AG04449 (cell line): ENCODE measurements around the gene PRDM16.

Experiments used
- CTCF ChIA-PET: fragments of 350-600 bp; formaldehyde crosslinking; extraction: SDS; loops from one replicate; lab custom pipeline; 2021; ENCODE audit warnings: antibody characterized with exemption; lab: Yijun Ruan, JAX
- POLR2A ChIA-PET: fragments of 400-600, 350-600 bp; formaldehyde crosslinking; extraction: SDS; loops from one replicate; lab custom pipeline; 2020; ENCODE audit warnings: antibody characterized with exemption, inconsistent platforms; lab: Yijun Ruan, JAX
- DNase-seq: peaks from one replicate; pipeline ENCODE4 v3.0.0-alpha.2; 2010; ENCODE audit warnings: low read depth, low spot score
- H3K4me3 ChIP-seq: 2 replicates; pipeline ENCODE4 v1.5.1; 2011; ENCODE audit warnings: low read depth, mild to moderate bottlenecking, control low read depth, low read length
- CTCF ChIP-seq: IDR thresholded peaks from one replicate; pipeline ENCODE4 v1.5.1; 2011; ENCODE audit warnings: mild to moderate bottlenecking, moderate library complexity, low read length, control low read depth, inconsistent platforms; ENCODE audit not compliant: insufficient read depth; ENCODE audit errors: missing control alignments

PRDM16 gene

GRCh38 chr1:3125078-3125477 lies 56.1 kb downstream of the PRDM16 start:
- ChIA-PET CTCF (no interaction called here), POLR2A (no interaction called here)
- H3K4me3 ChIP-seq: no peak overlapping the region
- DNase-seq: no peak
- TF ChIP-seq CTCF: no peak

- no peak for TF ChIP-seq CTCF
- no peak for DNase-seq
- H3K4me3 ChIP-seq: no peak overlapping the region
- POLR2A ChIA-PET: no interaction called here
- CTCF ChIA-PET: no interaction called here
Observed at GRCh38 chr1:3125546-3126368, 56.8 kb downstream of the PRDM16 start.

DNA sequence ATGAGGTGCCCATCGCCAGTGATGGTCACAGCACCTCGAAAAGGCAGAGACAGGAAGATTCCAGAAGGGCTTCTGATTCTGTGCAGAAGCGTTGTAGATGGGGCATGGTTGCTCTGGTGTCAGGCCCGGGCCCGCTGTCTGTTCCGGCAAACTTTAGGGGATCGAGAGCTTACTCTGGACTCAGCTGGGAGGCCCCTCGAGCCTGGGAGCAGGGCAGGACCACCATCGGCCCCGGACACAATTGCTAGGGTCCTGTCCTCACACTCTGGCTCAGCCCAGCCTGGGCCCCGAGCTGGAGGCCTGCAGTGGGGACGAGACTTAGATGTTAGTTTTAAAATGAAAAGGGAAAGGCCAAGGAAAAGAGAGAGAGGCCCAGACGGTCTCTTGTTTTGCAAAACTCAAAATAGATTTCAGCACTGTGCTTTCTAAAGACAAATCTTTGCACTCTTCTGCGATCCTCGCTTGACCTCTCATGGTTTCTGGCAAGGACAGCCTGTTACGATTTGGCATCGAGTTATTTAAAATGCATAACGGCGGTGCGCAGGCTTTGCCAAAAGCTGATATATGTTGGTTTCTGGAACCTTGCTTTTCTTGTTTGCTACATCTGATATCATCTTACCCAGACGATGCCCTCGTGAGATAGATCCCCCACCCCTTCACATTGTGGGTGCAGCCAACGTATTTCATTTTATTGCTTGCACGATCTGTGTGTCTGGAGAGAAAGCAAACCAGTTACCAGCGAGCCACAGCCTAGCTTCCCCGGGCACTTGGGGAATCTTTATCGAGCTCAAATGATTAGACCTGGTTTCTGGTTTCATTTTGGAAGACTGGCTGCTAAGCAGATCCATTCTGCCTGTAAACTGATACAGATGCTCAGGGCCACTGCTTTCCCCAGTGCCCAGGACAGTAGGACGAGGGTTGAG lies 58.0 kb downstream of the PRDM16 start:
- ChIA-PET POLR2A (no interaction called here), CTCF (no interaction called here)
- DNase-seq: no peak
- no peak for TF ChIP-seq CTCF
- H3K4me3 ChIP-seq: no peak overlapping the region

DNA sequence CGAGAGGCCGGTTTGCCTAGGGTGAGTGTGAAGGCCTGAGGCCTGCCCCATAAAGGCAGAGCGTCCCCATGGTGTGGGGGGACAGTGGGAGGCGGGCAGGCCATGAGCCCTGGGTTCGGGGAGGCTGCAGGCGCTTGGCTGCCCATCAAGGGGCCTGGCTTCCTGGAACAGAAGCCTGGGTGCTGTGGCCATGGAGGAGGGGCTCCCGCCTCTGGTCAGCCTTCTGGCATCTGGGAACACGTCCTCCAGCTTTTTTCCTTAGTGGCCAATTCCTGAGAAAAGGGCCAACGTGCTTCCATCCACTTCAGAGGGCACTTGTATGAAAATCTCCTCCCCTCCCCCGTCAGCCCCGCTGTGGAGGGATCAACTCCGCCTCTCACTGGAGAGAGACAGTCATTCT lies 58.7 kb downstream of the PRDM16 start:
- TF ChIP-seq CTCF: no peak
- DNase-seq: no peak
- CTCF ChIA-PET: no interaction called here
- H3K4me3 ChIP-seq: no peak overlapping the region
- POLR2A ChIA-PET: no interaction called here

- no peak overlapping the region for H3K4me3 ChIP-seq
- TF ChIP-seq CTCF: no peak
- CTCF ChIA-PET: no interaction called here
- no peak for DNase-seq
- POLR2A ChIA-PET: no interaction called here
Observed at GRCh38 chr1:3128431-3129132, 59.6 kb downstream of the PRDM16 start.

DNA sequence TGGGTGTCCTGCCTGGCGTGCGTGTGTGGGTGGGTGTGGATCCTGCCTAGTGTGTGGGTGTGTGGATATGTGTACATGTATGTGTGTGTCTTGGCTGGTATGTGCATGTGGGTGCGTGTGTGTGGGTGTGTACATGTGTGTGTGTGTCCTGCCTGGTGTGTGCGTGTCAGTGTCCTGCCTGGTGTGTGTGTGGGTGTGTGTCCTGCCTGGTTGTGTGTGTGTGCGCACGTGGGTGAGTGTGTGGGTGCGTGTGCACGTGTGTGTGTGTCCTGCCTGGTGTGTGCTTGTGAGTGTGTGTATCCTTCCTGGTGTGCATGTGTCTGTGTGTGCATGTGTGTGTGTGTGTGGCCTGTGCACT lies 60.1 kb downstream of the PRDM16 start:
- no peak overlapping the region for H3K4me3 ChIP-seq
- no peak for DNase-seq
- CTCF ChIA-PET: no interaction called here
- POLR2A ChIA-PET: no interaction called here
- no peak for TF ChIP-seq CTCF
